ENCODE results near the gene DDX49.
"Not testable (repeated sequence)": the region's sequence is repeated elsewhere in the genome, so short reads cannot be mapped to it uniquely, and the experiment has no call there.

DDX49 gene

GRCh38 chr19:18942692-18943091, 23.2 kb downstream of the DDX49 start:
- no peak for DNase-seq (ENCODE audit: low read depth)

GRCh38 chr19:18943465-18943864, 23.9 kb downstream of the DDX49 start:
- no peak for DNase-seq (ENCODE audit: low read depth)

GRCh38 chr19:18945297-18945696, 25.8 kb downstream of the DDX49 start:
- no peak for DNase-seq (ENCODE audit: low read depth)

GRCh38 chr19:18946335-18946734, 26.8 kb downstream of the DDX49 start:
- DNase-seq (ENCODE audit: low read depth), result no peak

- DNase-seq (ENCODE audit: low read depth), result no peak
Measured at GRCh38 chr19:18946918-18947317, 27.4 kb downstream of the DDX49 start.

GRCh38 chr19:18948075-18948975, 28.8 kb downstream of the DDX49 start:
- DNase-seq (ENCODE audit: low read depth), result no peak

GRCh38 chr19:18948976-18949356, 29.5 kb downstream of the DDX49 start:
- no peak for DNase-seq (ENCODE audit: low read depth)

- DNase-seq (ENCODE audit: low read depth), result no peak
Measured at GRCh38 chr19:18949858-18950257, 30.3 kb downstream of the DDX49 start.

- DNase-seq (ENCODE audit: low read depth), result no peak
Measured at GRCh38 chr19:18951721-18952281, 32.3 kb downstream of the DDX49 start.

- DNase-seq (ENCODE audit: low read depth), result not testable (repeated sequence)
Measured at GRCh38 chr19:18952364-18953003, 33.0 kb downstream of the DDX49 start.

- DNase-seq (ENCODE audit: low read depth), result no peak
Measured at GRCh38 chr19:18954094-18954493, 34.6 kb downstream of the DDX49 start.

GRCh38 chr19:18955042-18955441, 35.5 kb downstream of the DDX49 start:
- DNase-seq (ENCODE audit: low read depth), result no peak

- no peak for DNase-seq (ENCODE audit: low read depth)
Measured at GRCh38 chr19:18960370-18960769, 40.9 kb downstream of the DDX49 start.

- no peak for DNase-seq (ENCODE audit: low read depth)
Measured at GRCh38 chr19:18961767-18962620, 42.5 kb downstream of the DDX49 start.

- no peak for DNase-seq (ENCODE audit: low read depth)
Measured at GRCh38 chr19:18964121-18964520, 44.6 kb downstream of the DDX49 start.

GRCh38 chr19:18966307-18966706, 46.8 kb downstream of the DDX49 start:
- DNase-seq (ENCODE audit: low read depth), result no peak

GRCh38 chr19:18967358-18968146, 48.0 kb downstream of the DDX49 start:
- DNase-seq (ENCODE audit: low read depth), result no peak

GRCh38 chr19:18969931-18970659, 50.6 kb downstream of the DDX49 start:
- no peak for DNase-seq (ENCODE audit: low read depth)

GRCh38 chr19:18972301-18972811, 52.8 kb downstream of the DDX49 start:
- DNase-seq (ENCODE audit: low read depth), result no peak

- no peak for DNase-seq (ENCODE audit: low read depth)
Measured at GRCh38 chr19:18972851-18973250, 53.3 kb downstream of the DDX49 start.
